ENCODE measurements around the gene C16orf54. TPM values are rescaled to one million over a fixed set of nuclear protein-coding genes. Genes with fewer than 3 reads are reported as not detected.
"Not testable (repeated sequence)": the region's sequence is repeated elsewhere in the genome, so short reads cannot be mapped to it uniquely, and the experiment has no call there.

Gene C16orf54
- total RNA-seq, 2 experiments from 2014 or later, result 94.6 to 99.2 TPM

DNA sequence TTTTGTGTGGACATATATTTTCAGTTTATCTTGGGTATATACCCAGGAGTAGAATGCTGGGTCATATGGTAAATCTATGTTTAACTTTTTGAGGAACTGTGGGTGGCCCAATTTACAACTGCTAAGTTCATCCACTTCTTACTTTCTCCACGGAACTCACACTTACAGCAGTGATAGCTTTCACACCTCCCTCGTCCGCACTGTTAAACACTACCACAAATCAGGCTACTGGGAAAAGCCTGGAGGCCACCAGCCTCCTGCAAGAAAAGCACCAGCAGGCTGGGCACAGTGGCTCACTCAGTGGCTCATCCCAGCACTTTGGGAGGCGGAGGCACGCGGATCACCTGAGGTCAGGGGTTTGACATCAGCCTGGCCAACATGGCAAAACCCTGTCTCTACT is 17.5 kb upstream of the C16orf54 start:
- Mint-ChIP-seq H3K4me1 (peaks cover 5% of the 10 kb centered on the region), H3K9me3 (no peaks in the 10 kb centered on the region), H3K36me3 (ENCODE audit: low read depth) (no peaks in the 10 kb centered on the region), H3K27ac (no peak overlapping the region), H3K27me3 (no peaks in the 10 kb centered on the region), H3K4me3 (no peak overlapping the region)
- no peak for DNase-seq
- ChIA-PET CTCF (no interaction called here), POLR2A (no interaction called here)

DNA sequence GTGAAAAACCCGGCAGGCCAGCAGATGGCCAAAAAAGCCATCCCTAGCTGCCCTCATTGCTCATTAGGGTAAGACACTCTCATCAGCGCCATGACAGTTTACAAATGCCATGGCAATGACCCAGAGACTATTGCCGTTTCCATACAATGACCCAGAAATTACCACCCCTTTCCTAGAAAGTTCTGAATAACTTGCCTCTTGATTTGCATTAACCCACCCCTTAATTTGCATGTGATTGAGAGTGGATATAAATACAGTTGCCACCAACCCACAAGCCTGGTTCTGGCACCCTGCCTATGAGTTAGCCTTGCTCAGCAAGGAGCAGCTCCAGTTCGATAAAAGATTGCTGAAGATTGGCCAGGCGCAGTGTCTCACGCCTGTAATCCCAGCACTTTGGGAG is 16.1 kb upstream of the C16orf54 start:
- ChIA-PET CTCF (interaction anchor here (1.5 kb wide), 1 partner anchor 13 kb away, joined by 5 read pairs; no protein-coding TSS in a partner anchor), POLR2A (no interaction called here)
- Mint-ChIP-seq H3K4me3 (no peak overlapping the region), H3K27ac (no peak overlapping the region), H3K27me3 (no peaks in the 10 kb centered on the region), H3K4me1 (peaks cover 7% of the 10 kb centered on the region), H3K9me3 (no peaks in the 10 kb centered on the region), H3K36me3 (ENCODE audit: low read depth) (no peaks in the 10 kb centered on the region)
- DNase-seq, result no peak

DNA sequence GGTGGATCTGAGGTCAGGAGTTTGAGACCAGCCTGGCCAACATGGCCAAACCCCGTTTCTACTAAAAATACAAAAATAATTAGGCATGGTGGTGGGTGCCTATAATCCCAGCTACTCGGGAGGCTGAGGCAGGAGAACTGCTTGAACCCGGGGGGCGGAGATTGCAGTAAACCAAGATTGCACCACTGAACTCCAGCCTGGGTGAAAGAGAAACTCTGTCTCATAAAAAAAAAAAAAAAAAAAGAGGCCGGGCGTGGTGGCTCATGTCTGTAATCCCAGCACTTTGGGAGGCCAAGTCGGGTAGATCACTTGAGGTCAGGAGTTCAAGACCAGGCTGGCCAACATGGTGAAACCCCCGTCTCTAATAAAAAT is 15.5 kb upstream of the C16orf54 start:
- H3K27me3 Mint-ChIP-seq; H3K36me3 Mint-ChIP-seq (ENCODE audit: low read depth); H3K4me3 Mint-ChIP-seq; H3K4me1 Mint-ChIP-seq; DNase-seq; H3K27ac Mint-ChIP-seq; POLR2A ChIA-PET; H3K9me3 Mint-ChIP-seq: not testable (repeated sequence)
- CTCF ChIA-PET, result interaction anchor here (1.5 kb wide), 1 partner anchor 13 kb away, joined by 5 read pairs; no protein-coding TSS in a partner anchor

DNA sequence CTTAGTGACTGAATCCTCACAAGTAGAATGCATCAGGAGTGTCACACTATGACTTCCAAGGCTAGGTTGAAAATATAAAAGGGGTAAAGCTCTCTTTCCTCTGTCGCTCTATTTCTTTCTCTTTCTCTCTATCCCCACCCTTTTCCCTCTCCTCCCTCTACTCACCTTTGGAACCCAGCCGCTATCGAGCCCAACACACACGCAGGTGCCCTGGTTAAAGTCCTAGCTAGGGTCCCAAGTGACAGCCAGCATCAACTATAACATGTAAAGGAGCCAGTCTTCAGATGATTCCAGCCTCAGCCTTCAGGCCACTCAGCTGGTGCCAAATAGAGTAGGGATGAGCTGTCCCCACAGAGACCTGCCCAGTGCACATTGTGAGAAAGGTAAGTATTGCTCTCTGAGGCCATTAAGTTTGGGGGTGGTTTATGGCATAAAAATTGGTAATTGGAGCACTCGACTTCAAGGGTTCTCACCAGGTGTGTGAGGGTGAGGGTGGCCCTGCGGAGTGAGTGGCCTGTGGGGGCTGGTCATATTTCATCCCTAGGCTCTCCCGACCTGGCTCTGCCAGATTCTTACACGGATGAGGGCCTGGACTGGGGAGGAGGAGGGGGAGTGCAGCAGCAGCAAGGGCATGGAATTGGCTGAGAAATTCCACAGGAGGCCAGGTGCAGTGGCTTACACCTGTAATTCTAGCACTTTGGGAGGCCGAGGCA is 14.9 kb upstream of the C16orf54 start:
- no peak for DNase-seq
- POLR2A ChIA-PET, result interaction anchor here (2.3 kb wide), 1 partner anchor 14 kb away, joined by 7 read pairs; the partner anchor contains the start of gene C16orf54
- no peak overlapping the region for H3K4me3 Mint-ChIP-seq
- H3K9me3 Mint-ChIP-seq, result no peaks in the 10 kb centered on the region
- peaks cover 7% of the 10 kb centered on the region for H3K4me1 Mint-ChIP-seq
- CTCF ChIA-PET, result interaction anchor here (1.5 kb wide), 1 partner anchor 12 kb away, joined by 5 read pairs; no protein-coding TSS in a partner anchor
- no peaks in the 10 kb centered on the region for H3K36me3 Mint-ChIP-seq (ENCODE audit: low read depth)
- H3K27me3 Mint-ChIP-seq, result no peaks in the 10 kb centered on the region
- H3K27ac Mint-ChIP-seq, result no peak overlapping the region

DNA sequence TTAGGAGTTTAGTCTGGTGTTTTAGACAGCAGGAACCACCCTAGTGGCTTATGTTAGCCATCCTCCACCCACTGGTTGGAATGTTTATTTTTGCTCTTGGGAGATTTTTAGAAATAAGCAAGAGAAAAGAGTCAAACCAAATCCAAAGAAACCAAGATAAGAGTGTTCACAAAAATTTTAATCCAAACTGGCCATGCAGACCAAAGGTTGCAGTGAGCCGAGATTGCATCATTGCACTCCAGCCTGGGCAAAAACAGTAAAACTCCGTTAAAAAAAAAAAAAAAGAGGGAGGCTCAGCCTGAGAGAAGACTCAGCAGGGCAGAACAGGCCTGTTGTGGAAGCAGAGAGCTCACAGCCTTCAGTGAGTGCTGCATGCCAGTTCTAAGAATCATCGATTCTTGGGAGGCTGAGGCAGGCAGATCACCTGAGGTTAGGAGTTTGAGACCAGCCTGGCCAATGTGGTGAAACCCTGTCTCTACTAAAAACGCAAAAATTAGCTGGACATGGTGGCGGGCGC is 12.2 kb upstream of the C16orf54 start:
- CTCF ChIA-PET, result interaction anchor here (2.4 kb wide), 1 partner anchor 27 kb away, joined by 11 read pairs; no protein-coding TSS in a partner anchor
- H3K27ac Mint-ChIP-seq, result no peak overlapping the region
- no peak for DNase-seq
- peaks cover 19% of the 10 kb centered on the region for H3K4me1 Mint-ChIP-seq
- no peak overlapping the region for H3K4me3 Mint-ChIP-seq
- H3K9me3 Mint-ChIP-seq, result no peaks in the 10 kb centered on the region
- POLR2A ChIA-PET, result no interaction called here
- no peaks in the 10 kb centered on the region for H3K36me3 Mint-ChIP-seq (ENCODE audit: low read depth)
- H3K27me3 Mint-ChIP-seq, result no peaks in the 10 kb centered on the region

DNA sequence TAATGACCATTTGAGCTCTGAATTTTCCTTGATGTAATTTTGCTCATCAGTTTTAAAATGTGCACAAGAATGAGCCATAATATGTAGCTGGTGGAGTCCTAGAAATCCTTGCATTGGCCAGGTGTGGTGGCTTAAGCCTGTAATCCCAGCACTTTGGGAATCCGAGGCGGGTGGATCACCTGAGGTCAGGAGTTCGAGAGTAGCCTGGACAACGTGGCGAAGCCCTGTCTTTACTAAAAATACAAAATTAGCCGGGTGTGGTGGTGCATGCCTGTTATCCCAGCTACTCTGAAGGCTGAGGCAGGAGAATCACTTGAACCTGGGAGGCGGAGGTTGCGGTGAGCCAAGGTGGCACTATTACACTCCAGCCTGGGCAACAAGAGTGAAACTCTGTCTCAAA is 11.3 kb upstream of the C16orf54 start:
- not testable (repeated sequence) for DNase-seq; H3K36me3 Mint-ChIP-seq (ENCODE audit: low read depth); H3K4me3 Mint-ChIP-seq; H3K27ac Mint-ChIP-seq; H3K9me3 Mint-ChIP-seq; H3K27me3 Mint-ChIP-seq
- H3K4me1 Mint-ChIP-seq, result peaks cover 19% of the 10 kb centered on the region
- ChIA-PET CTCF (interaction anchor here (0.7 to 2.4 kb wide), 5 partner anchors 11 to 59 kb away, joined by 3 to 11 read pairs (median 3); partner anchors contain the start of gene PAGR1), POLR2A (interaction anchor here (1.2 kb wide), 1 partner anchor 11 kb away, joined by 5 read pairs; no protein-coding TSS in a partner anchor)

DNA sequence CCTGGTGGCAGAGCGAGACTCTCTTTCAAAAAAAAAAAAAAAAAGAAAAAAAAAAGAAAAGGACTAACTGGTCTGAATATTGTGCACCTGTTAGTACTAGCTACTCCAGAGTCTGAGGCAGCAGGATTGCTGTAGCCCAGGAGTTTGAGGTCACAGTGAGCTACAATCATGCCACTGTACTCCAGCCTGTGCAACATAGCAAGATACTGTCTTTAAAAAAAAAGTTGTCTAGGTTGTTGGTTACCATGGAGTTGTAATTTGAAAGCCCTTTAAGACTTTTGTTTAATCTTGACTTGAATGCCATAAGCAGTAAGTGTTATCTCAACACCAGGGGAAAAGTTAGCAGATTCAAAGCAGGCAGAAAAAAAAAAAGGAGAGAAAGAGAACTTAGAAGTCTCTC is 10.9 kb upstream of the C16orf54 start:
- H3K4me1 Mint-ChIP-seq, result peaks cover 18% of the 10 kb centered on the region
- ChIA-PET CTCF (interaction anchor here (0.7 to 2.4 kb wide), 5 partner anchors 12 to 59 kb away, joined by 3 to 11 read pairs (median 3); partner anchors contain the start of gene PAGR1), POLR2A (interaction anchor here (1.2 kb wide), 1 partner anchor 10 kb away, joined by 5 read pairs; no protein-coding TSS in a partner anchor)
- DNase-seq, result no peak
- H3K4me3 Mint-ChIP-seq, result no peak overlapping the region
- H3K36me3 Mint-ChIP-seq (ENCODE audit: low read depth), result no peaks in the 10 kb centered on the region
- H3K27me3 Mint-ChIP-seq, result no peaks in the 10 kb centered on the region
- H3K9me3 Mint-ChIP-seq, result no peaks in the 10 kb centered on the region
- no peak overlapping the region for H3K27ac Mint-ChIP-seq

DNA sequence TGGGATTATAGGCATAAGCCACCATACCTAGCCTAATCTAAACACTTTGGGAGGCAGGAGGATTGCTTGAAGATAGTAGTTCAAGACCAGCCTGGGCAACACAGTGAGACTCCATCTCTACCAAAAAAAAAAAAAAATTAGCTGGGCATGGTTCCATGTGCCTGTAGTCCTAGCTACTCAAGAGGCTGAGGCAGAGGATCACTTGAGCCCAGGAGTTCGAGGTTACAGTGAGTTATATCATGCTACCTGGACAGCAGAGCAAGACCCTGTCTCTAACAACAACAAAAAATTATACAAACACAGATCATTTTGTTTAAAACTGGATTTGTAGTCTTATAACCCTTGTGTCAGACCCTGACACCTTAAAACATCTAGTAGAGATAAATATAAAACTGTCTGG is 7.7 kb upstream of the C16orf54 start:
- Mint-ChIP-seq H3K27ac (no peak overlapping the region), H3K4me1 (peaks cover 22% of the 10 kb centered on the region), H3K9me3 (no peaks in the 10 kb centered on the region), H3K4me3 (no peak overlapping the region), H3K36me3 (ENCODE audit: low read depth) (peaks cover 9% of the 10 kb centered on the region), H3K27me3 (no peaks in the 10 kb centered on the region)
- POLR2A ChIA-PET, result interaction anchor here (1.5 to 2.2 kb wide), 3 partner anchors 9 to 31 kb away, joined by 5 to 28 read pairs (median 7); partner anchors contain the start of gene C16orf54
- CTCF ChIA-PET, result interaction anchor here (0.6 to 2.6 kb wide), 7 partner anchors 32 to 745 kb away, joined by 3 to 18 read pairs (median 8); partner anchors contain the start of genes KIF22 and PAGR1
- no peak for DNase-seq

DNA sequence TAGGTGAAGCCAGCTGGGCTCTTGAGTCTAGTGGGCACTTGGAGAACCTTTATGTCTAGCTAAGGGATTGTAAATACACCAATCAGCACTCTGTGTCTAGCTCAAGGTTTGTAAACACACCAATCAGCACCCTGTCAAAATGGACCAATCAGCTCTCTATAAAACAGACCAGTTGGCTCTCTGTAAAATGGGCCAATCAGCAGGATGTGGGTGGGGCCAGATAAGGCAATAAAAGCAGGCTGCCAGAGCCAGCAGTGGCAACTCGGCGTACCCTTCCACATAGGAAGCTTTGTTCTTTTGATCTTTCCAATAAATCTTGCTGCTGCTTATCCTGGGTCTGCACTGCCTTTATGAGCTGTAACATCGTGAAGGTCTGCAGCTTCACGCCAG is 3.0 kb upstream of the C16orf54 start:
- not testable (repeated sequence) for H3K27me3 Mint-ChIP-seq, H3K9me3 Mint-ChIP-seq, H3K27ac Mint-ChIP-seq, H3K4me3 Mint-ChIP-seq
- Mint-ChIP-seq H3K36me3 (ENCODE audit: low read depth) (peaks cover 34% of the 10 kb centered on the region), H3K4me1 (peaks cover 43% of the 10 kb centered on the region)
- DNase-seq, result peak; percentile 22
- POLR2A ChIA-PET, result interaction anchor here (1.0 to 1.4 kb wide), 5 partner anchors 10 to 42 kb away, joined by 3 to 8 read pairs (median 3); partner anchors contain the start of gene KIF22
- CTCF ChIA-PET, result interaction anchor here (1.4 to 1.9 kb wide), 4 partner anchors 12 to 67 kb away, joined by 3 to 5 read pairs (median 4); partner anchors contain the start of genes KIF22 and PAGR1

DNA sequence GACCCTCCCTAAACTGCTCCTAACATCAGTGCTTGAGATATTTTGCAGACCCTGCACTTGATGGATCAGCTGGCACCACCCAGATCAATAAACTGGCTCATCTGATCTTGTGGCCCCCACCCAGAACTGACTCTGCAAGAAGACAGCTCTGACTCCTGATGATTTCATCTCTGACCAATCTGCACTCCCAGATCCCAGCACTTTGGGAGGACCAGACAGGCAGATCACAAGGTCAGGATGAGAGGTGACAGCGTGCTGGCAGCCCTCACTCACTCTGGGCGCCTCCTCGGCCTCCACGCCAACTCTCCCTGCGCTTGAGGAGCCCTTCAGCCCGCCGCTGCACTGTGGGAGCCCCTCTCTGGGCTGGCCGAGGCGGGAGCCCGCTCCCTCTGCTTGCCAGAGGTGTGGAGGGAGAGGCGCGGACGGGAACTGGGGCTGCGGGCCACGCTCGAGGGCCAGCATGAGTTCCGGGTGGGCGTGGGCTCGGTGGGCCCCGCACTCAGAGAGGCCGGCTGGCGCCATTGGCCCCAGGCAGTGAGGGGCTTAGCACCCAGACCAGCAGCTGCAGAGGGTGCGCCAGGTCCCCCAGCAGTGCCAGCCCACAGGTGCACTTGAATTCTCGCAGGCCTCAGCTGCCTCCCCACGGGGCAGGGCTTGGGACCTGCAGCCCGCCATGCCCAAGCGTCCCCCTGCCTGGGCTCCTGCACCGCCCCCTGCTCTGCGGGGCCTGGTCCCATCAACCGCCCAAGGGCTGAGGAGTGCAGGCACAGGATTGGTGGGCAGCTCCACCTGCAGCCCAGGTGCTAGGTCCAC is 2.4 kb upstream of the C16orf54 start:
- DNase-seq, result no peak
- peak overlapping the region; percentile 93 for H3K27ac Mint-ChIP-seq
- peaks cover 40% of the 10 kb centered on the region for H3K36me3 Mint-ChIP-seq (ENCODE audit: low read depth)
- no peak overlapping the region for H3K4me3 Mint-ChIP-seq
- ChIA-PET CTCF (interaction anchor here (1.4 to 1.9 kb wide), 4 partner anchors 13 to 68 kb away, joined by 3 to 5 read pairs (median 4); partner anchors contain the start of genes KIF22 and PAGR1), POLR2A (interaction anchor here (0.6 to 4.0 kb wide), 8 partner anchors 9 to 85 kb away, joined by 3 to 45 read pairs (median 4); partner anchors contain the start of gene KIF22)
- peaks cover 46% of the 10 kb centered on the region for H3K4me1 Mint-ChIP-seq
- no peaks in the 10 kb centered on the region for H3K9me3 Mint-ChIP-seq
- no peaks in the 10 kb centered on the region for H3K27me3 Mint-ChIP-seq

DNA sequence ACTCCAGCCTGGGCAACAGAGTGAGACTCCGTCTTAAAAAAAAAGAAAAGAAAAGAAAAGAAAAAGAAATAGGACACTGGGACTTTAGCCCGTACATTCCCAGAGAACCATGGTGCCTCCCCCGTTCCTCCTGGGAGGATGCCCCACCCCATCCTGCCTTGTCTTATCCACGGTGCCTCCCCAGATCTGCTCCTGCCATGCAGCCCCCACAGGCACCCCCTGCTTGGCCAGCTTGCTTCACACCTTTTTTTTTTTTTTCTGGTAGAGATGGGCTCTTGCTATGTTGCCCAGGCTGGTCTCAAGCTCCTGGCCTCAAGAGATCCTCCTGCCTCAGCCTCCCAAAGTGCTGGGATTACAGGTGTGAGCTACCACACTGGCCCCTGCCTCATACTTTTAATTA is 728 bp upstream of the C16orf54 start:
- not testable (repeated sequence) for H3K9me3 Mint-ChIP-seq, DNase-seq, H3K27me3 Mint-ChIP-seq
- CTCF ChIA-PET, result interaction anchor here (0.8 to 2.7 kb wide), 5 partner anchors 39 to 285 kb away, joined by 3 to 19 read pairs (median 8); partner anchors contain the start of gene KIF22
- Mint-ChIP-seq H3K27ac (peak overlapping the region; percentile 93), H3K4me3 (peak overlapping the region; percentile 98), H3K36me3 (ENCODE audit: low read depth) (peaks cover 56% of the 10 kb centered on the region), H3K4me1 (peaks cover 61% of the 10 kb centered on the region)
- POLR2A ChIA-PET, result interaction anchor here (0.7 to 4.2 kb wide), 23 partner anchors 8 to 319 kb away, joined by 3 to 45 read pairs (median 5); partner anchors contain the start of genes ALDOA, KIF22, MAZ and MVP

DNA sequence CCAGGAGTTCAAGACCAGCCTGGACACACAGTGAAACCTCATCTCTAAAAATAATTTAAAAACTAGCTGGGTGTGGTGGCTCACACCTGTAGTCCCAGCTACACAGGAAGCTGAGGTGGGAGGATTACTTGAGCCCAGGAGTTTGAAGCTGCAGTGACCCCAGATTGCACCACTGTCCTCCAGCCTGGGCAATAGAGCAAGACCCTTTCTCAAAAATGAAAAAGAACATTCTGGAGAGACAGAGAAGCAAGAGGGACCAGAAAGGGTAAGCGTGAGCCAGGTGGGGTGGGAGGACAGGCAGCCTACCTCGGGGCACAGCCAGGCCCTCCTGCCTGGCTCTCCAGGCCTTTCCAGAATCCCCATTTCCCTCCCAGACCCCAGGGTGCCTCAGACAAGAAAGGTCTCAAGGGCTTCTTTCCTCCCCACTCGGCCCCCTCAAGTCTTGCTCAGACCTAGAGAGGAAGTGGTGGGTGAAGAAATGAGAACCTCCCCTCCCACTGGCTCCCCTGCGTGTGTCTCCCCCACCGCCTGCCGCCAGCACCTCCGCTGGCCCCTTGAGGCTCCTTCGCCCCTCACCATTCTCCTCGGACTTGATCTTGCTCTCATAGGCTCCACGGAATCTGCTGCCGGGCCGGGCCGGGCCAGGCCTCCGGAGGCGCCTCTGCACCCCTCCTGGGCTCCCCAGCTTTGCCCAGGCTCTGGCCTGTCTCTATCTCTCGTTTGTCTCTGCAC is 503 bp downstream of the C16orf54 start:
- ChIA-PET CTCF (interaction anchor here (0.7 to 2.7 kb wide), 7 partner anchors 23 to 103 kb away, joined by 3 to 19 read pairs (median 7); partner anchors contain the start of genes KIF22 and PAGR1), POLR2A (interaction anchor here (0.7 to 4.2 kb wide), 17 partner anchors 9 to 320 kb away, joined by 3 to 45 read pairs (median 7); partner anchors contain the start of genes ALDOA, KCTD13, KIF22 and MAZ)
- peak; percentile 60 for DNase-seq
- peaks cover 73% of the 10 kb centered on the region for H3K4me1 Mint-ChIP-seq
- H3K27ac Mint-ChIP-seq, result peak overlapping the region; percentile 93
- peak overlapping the region; percentile 98 for H3K4me3 Mint-ChIP-seq
- H3K27me3 Mint-ChIP-seq, result no peaks in the 10 kb centered on the region
- H3K36me3 Mint-ChIP-seq (ENCODE audit: low read depth), result peaks cover 67% of the 10 kb centered on the region
- no peaks in the 10 kb centered on the region for H3K9me3 Mint-ChIP-seq
